Panc1 (cell line): ENCODE measurements around the gene CNNM4. TPM values are rescaled to one million over a fixed set of nuclear protein-coding genes. Genes with fewer than 3 reads are reported as not detected.

Experiments
- ATAC-seq: fragments of 200-7000 bp; cut with Tn5 transposase; 2 replicates; pipeline ENCODE4 v1.9.1; 2020; ENCODE audit warnings: mild to moderate bottlenecking, moderate library complexity
- BruUV-seq: library from RNA; stranded (reverse); fragments of 400-500 nt; replicated peaks from 2 replicates; lab custom pipeline; 2021; lab: Mats Ljungman, UMichigan
- CTCF ChIA-PET: fragments of 300-600 bp; sonication (Branson Sonifier 250); formaldehyde crosslinking; loops from one replicate; lab custom pipeline; 2022; ENCODE audit warnings: antibody characterized with exemption; lab: Charles Lee
- POLR2A ChIA-PET: fragments of 300-600 bp; sonication (Branson Sonifier 250); formaldehyde crosslinking; loops from one replicate; lab custom pipeline; 2022; ENCODE audit warnings: antibody characterized with exemption; lab: Charles Lee
- DNase-seq: peaks from one replicate; pipeline ENCODE4 v3.0.0-alpha.2; 2010; ENCODE audit warnings: low read depth, low spot score
- H3K27ac ChIP-seq: 2 replicates; pipeline ENCODE4 v1.5.1; 2011; ENCODE audit warnings: mild to moderate bottlenecking, low read length, inconsistent platforms
- H3K27me3 ChIP-seq: fragments of 200-500 bp; sonication (Bioruptor generic); 2 replicates; pipeline ENCODE4 v1.6.0; 2014; ENCODE audit warnings: low read length, inconsistent platforms; ENCODE audit not compliant: control insufficient read depth, insufficient read depth
- H3K36me3 ChIP-seq: fragments of 200-500 bp; sonication (Bioruptor generic); 2 replicates; pipeline ENCODE4 v1.5.1; 2014; ENCODE audit warnings: inconsistent platforms, mild to moderate bottlenecking, low read length, moderate library complexity; ENCODE audit not compliant: control insufficient read depth, insufficient read depth
- H3K4me1 ChIP-seq: 2 replicates; pipeline ENCODE4 v1.5.1; 2011; ENCODE audit warnings: inconsistent platforms, mild to moderate bottlenecking, low read length, moderate library complexity; ENCODE audit not compliant: control insufficient read depth, insufficient read depth
- H3K4me3 ChIP-seq, 2 experiments: 2 replicates each; pipeline ENCODE4 v1.5.1; 2011 to 2012; ENCODE audit warnings: low read depth in 2 of 2, low read length in 2 of 2, mild to moderate bottlenecking in 2 of 2, inconsistent platforms in 1 of 2, moderate library complexity in 1 of 2
- H3K9me3 ChIP-seq: fragments of 200-500 bp; sonication (Bioruptor generic); 2 replicates; pipeline ENCODE4 v1.5.1; 2014; ENCODE audit warnings: low read depth, mild to moderate bottlenecking, inconsistent platforms, low read length, moderate library complexity; ENCODE audit not compliant: control insufficient read depth, insufficient read depth
- CTCF ChIP-seq: fragments of 450-650 bp; IDR thresholded peaks from 2 replicates; pipeline ENCODE4 v1.5.1; 2017; ENCODE audit warnings: mild to moderate bottlenecking
- POLR2AphosphoS5 ChIP-seq: IDR thresholded peaks from 2 replicates; pipeline ENCODE4 v1.6.1; 2012; ENCODE audit warnings: mild to moderate bottlenecking, low read depth, low read length, moderate library complexity
- SIN3A ChIP-seq: IDR thresholded peaks from 2 replicates; pipeline ENCODE4 v1.6.1; 2012; ENCODE audit warnings: low read depth, mild to moderate bottlenecking, low read length, moderate library complexity, borderline replicate concordance; ENCODE audit not compliant: insufficient read depth
- TCF7L2 ChIP-seq: IDR thresholded peaks from 2 replicates; pipeline ENCODE4 v1.6.1; 2011; ENCODE audit warnings: mild to moderate bottlenecking, low read depth, low read length, inconsistent platforms
- in situ Hi-C: cut with HindIII; loops from 2 replicates; pipeline ENCODE4 v1.10.0; 2016; ENCODE audit warnings: low sequenced_read_pairs, low pct_unique_long_range_greater_than_20kb
- intact Hi-C: fragments of 100-400 bp; cut with micrococcal nuclease; formaldehyde crosslinking; loops from one replicate; pipeline ENCODE4 v1.10.0; 2022; ENCODE audit not compliant: unreplicated experiment
- total RNA-seq: library from RNA; stranded (reverse); gene quantifications from one replicate; pipeline ENCODE4 v1.2.1, GENCODE V29; 2021; ENCODE audit not compliant: unreplicated experiment
- TF ChIP-seq, protein P1 (sequence below), 2 experiments: IDR thresholded peaks; 2 replicates each; pipeline ENCODE4 v1.6.1; 2011 to 2012; ENCODE audit warnings: low read depth in 2 of 2, control low read depth in 1 of 2, low read length in 1 of 2, mild to moderate bottlenecking in 1 of 2, moderate library complexity in 1 of 2; ENCODE audit not compliant: insufficient read depth in 1 of 2

The CNNM4 gene
- total RNA-seq, 1 experiment from 2014 or later: 15.7 TPM

- TF ChIP-seq POLR2AphosphoS5: 0 out of 2 replicates have a peak, but pooled peaks have one; percentile 13
- TF ChIP-seq, protein P1, sequence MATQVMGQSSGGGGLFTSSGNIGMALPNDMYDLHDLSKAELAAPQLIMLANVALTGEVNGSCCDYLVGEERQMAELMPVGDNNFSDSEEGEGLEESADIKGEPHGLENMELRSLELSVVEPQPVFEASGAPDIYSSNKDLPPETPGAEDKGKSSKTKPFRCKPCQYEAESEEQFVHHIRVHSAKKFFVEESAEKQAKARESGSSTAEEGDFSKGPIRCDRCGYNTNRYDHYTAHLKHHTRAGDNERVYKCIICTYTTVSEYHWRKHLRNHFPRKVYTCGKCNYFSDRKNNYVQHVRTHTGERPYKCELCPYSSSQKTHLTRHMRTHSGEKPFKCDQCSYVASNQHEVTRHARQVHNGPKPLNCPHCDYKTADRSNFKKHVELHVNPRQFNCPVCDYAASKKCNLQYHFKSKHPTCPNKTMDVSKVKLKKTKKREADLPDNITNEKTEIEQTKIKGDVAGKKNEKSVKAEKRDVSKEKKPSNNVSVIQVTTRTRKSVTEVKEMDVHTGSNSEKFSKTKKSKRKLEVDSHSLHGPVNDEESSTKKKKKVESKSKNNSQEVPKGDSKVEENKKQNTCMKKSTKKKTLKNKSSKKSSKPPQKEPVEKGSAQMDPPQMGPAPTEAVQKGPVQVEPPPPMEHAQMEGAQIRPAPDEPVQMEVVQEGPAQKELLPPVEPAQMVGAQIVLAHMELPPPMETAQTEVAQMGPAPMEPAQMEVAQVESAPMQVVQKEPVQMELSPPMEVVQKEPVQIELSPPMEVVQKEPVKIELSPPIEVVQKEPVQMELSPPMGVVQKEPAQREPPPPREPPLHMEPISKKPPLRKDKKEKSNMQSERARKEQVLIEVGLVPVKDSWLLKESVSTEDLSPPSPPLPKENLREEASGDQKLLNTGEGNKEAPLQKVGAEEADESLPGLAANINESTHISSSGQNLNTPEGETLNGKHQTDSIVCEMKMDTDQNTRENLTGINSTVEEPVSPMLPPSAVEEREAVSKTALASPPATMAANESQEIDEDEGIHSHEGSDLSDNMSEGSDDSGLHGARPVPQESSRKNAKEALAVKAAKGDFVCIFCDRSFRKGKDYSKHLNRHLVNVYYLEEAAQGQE (IDR thresholded peaks at IDR 0.05; ENCODE audit: insufficient read depth in 1 of 2, low read depth in 2 of 2, low read length in 1 of 2): no peak
- TF ChIP-seq SIN3A: no peak
- no peak for TF ChIP-seq CTCF
- no peak for TF ChIP-seq TCF7L2
- ATAC-seq (0 out of 2 replicates have a peak, but pooled peaks have one; percentile 3), DNase-seq (no peak)
- in situ Hi-C loops: no loop called here
- H3K36me3 ChIP-seq: peaks cover 3% of the 10 kb centered on the region; the same call in 1 of the 2 replicates
- BruUV-seq: no TSS peak
- H3K27ac ChIP-seq: no peak overlapping the region
- POLR2A ChIA-PET: no interaction called here
- no peaks in the 10 kb centered on the region for H3K27me3 ChIP-seq
- no peaks in the 10 kb centered on the region for H3K4me1 ChIP-seq
- CTCF ChIA-PET: no interaction called here
- H3K9me3 ChIP-seq: no peaks in the 10 kb centered on the region
- intact Hi-C loops: no loop called here
- H3K4me3 ChIP-seq: no peak overlapping the region
Measured at GRCh38 chr2:96839293-96839874, 78.7 kb downstream of the CNNM4 start.

DNA sequence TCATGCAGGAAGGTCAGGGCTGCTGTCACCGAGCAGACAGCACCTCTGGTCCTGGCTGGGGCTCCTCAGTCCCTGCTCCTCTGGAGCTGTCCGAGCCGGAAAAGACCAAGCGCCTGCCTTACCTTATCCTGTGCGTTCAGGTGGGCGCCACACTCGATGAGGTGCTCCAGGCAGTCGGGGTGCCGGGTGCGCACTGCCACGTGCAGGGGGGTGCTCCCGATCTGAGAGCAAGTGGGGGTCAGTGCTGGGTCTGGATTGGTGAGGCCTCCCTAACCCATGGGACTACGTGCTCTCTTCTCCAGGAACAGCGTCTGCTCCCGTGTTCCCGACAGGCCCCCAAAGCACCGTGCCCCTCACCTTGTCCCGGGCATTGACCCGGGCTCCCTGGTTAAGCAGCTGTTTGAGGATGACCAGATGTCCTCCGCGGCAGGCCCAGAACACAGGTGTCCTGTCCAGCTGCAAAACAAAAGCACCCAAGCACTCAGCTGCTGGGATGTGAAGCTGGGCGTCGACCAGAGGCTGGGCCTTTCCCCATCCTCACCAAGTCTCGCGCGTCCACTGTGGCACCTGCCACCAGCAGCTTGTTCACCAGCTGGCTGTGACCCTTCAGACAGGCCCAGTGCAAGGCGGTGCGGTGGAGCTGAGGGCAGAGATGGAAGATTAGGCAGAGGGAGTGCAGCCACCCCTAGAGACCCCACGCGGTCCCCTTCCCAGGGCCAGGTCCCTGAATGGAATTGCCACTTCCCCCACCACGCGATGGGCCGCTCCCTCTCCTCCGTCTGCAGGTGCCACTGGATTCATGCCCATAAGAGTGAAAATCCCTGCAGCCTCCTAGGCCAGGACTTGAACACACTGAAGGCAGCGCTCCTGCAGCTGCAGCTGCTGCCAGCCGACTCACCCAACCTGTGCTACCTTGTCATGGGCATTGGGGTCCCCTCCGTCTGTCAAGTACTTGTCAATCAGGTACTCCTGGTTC lies 79.5 kb downstream of the CNNM4 start:
- Histone ChIP-seq H3K4me3 (no peak overlapping the region), H3K9me3 (no peaks in the 10 kb centered on the region), H3K36me3 (peaks cover under 1% of the 10 kb centered on the region; the same call in 1 of the 2 replicates), H3K27ac (no peak overlapping the region), H3K27me3 (no peaks in the 10 kb centered on the region), H3K4me1 (no peaks in the 10 kb centered on the region)
- intact Hi-C loops: no loop called here
- DNase-seq (no peak), ATAC-seq (peak; percentile 32; the same call in 1 of the 2 replicates)
- CTCF ChIA-PET: no interaction called here
- TF ChIP-seq CTCF (no peak), SIN3A (no peak), POLR2AphosphoS5 (no peak), TCF7L2 (no peak)
- TF ChIP-seq, protein P1 (IDR thresholded peaks at IDR 0.05; ENCODE audit: insufficient read depth in 1 of 2, low read depth in 2 of 2, low read length in 1 of 2): no peak
- BruUV-seq: no TSS peak
- POLR2A ChIA-PET: no interaction called here
- in situ Hi-C loops: no loop called here
